HepG2 (cell line): ENCODE results near the gene ZNF414. TPM values are rescaled to one million over a fixed set of nuclear protein-coding genes. Genes with fewer than 3 reads are reported as not detected.

Source experiments
- ATF5 ChIP-seq: sonication (generic); formaldehyde crosslinking; IDR thresholded peaks from 2 replicates; pipeline ENCODE4 v1.4.0; 2020; ENCODE audit warnings: mild to moderate bottlenecking, low read depth, missing genetic modification reagents
- FOXK2 ChIP-seq: fragments of 450-650 bp; IDR thresholded peaks from 2 replicates; pipeline ENCODE4 v1.6.1; 2016
- HIVEP1 ChIP-seq: sonication (generic); formaldehyde crosslinking; IDR thresholded peaks from 2 replicates; pipeline ENCODE4 v1.4.0; 2020; ENCODE audit warnings: mild to moderate bottlenecking, missing genetic modification reagents
- NFKB2 ChIP-seq: sonication (generic); formaldehyde crosslinking; IDR thresholded peaks from 2 replicates; pipeline ENCODE4 v1.4.0; 2020; ENCODE audit warnings: missing genetic modification reagents, borderline replicate concordance
- NR2F6 ChIP-seq, 2 experiments: IDR thresholded peaks; 2 replicates each; pipeline ENCODE4 v1.6.1; 2016; ENCODE audit warnings: antibody characterized with exemption in 1 of 2, mild to moderate bottlenecking in 1 of 2
- ZNF275 ChIP-seq: sonication (generic); formaldehyde crosslinking; IDR thresholded peaks from 2 replicates; pipeline ENCODE4 v1.8.0; 2022; ENCODE audit warnings: missing genetic modification reagents, mild to moderate bottlenecking, inconsistent platforms, borderline replicate concordance
- ZNF562 ChIP-seq: sonication (generic); formaldehyde crosslinking; IDR thresholded peaks from 2 replicates; pipeline ENCODE4 v1.8.0; 2022; ENCODE audit warnings: missing genetic modification reagents, borderline replicate concordance
- ZNF598 ChIP-seq: sonication (generic); formaldehyde crosslinking; IDR thresholded peaks from 2 replicates; pipeline ENCODE4 v1.5.1; 2020; ENCODE audit warnings: mild to moderate bottlenecking, missing genetic modification reagents, borderline replicate concordance
- ZNF792 ChIP-seq: IDR thresholded peaks from 2 replicates; pipeline ENCODE4 v1.6.1; 2016
- polyA plus RNA-seq, 8 experiments: library from polyadenylated mRNA; depleted of rRNA in 3 of 8; stranded (reverse) in 7 of 8; unstranded in 1 of 8; fragments of >200 nt; fragmentation: Illumina TruSeq in 4 of 8; extraction: Trizol in 4 of 8; gene quantifications; 2 replicates each; pipeline versions ENCODE4 v1.2.1 to v1.2.3, GENCODE V29; 2011 to 2016; ENCODE audit warnings: low read depth in 4 of 8, missing spikeins in 1 of 8, mixed read lengths in 1 of 8; ENCODE audit not compliant: insufficient read depth in 1 of 8
- total RNA-seq, 5 experiments: library from RNA; depleted of rRNA; stranded (reverse); fragments of >200 nt; fragmentation: Illumina TruSeq; extraction: Trizol; gene quantifications; 2 replicates each; pipeline ENCODE4 v1.2.3, GENCODE V29; 2016; ENCODE audit warnings: low read depth in 1 of 5
- TF ChIP-seq, protein P1 (sequence below), 2 experiments: sonication (generic) in 1 of 2; formaldehyde crosslinking in 1 of 2; IDR thresholded peaks; 2 replicates each; pipeline versions ENCODE4 v1.6.1 to v1.9.0; 2014 to 2022; ENCODE audit warnings: antibody characterized with exemption in 1 of 2, borderline replicate concordance in 1 of 2, inconsistent platforms in 1 of 2, low read depth in 1 of 2, missing genetic modification reagents in 1 of 2
- TF ChIP-seq, protein P2 (sequence below): sonication (generic); formaldehyde crosslinking; conservative IDR thresholded peaks from 2 replicates; pipeline ENCODE4 v1.8.0; 2022; ENCODE audit warnings: missing genetic modification reagents
- TF ChIP-seq, protein P3 (sequence below): sonication (generic); formaldehyde crosslinking; IDR thresholded peaks from 2 replicates; pipeline ENCODE4 v1.5.0; 2020; ENCODE audit warnings: mild to moderate bottlenecking, missing genetic modification reagents, borderline replicate concordance

Gene ZNF414
- total and polyA plus RNA-seq, 2 of the 13 experiments (the other 11 are each of a cell fraction or from before 2014, with no cell fraction given), result 2.5 to 4.0 TPM

- TF ChIP-seq HIVEP1 (CRISPR knock-in tag) (no peak), ZNF792 (CRISPR knock-in tag) (no peak), FOXK2 (no peak), NR2F6 (IDR thresholded peaks at IDR 0.05) (no peak), NR2F6 (CRISPR knock-in tag; IDR thresholded peaks at IDR 0.05) (no peak), ATF5 (CRISPR knock-in tag) (no peak), ZNF275 (no peak), ZNF562 (CRISPR knock-in tag) (no peak), ZNF598 (CRISPR knock-in tag) (no peak), NFKB2 (CRISPR knock-in tag) (peak; percentile 91; the same call in 1 of the 2 replicates)
- TF ChIP-seq, protein P1, sequence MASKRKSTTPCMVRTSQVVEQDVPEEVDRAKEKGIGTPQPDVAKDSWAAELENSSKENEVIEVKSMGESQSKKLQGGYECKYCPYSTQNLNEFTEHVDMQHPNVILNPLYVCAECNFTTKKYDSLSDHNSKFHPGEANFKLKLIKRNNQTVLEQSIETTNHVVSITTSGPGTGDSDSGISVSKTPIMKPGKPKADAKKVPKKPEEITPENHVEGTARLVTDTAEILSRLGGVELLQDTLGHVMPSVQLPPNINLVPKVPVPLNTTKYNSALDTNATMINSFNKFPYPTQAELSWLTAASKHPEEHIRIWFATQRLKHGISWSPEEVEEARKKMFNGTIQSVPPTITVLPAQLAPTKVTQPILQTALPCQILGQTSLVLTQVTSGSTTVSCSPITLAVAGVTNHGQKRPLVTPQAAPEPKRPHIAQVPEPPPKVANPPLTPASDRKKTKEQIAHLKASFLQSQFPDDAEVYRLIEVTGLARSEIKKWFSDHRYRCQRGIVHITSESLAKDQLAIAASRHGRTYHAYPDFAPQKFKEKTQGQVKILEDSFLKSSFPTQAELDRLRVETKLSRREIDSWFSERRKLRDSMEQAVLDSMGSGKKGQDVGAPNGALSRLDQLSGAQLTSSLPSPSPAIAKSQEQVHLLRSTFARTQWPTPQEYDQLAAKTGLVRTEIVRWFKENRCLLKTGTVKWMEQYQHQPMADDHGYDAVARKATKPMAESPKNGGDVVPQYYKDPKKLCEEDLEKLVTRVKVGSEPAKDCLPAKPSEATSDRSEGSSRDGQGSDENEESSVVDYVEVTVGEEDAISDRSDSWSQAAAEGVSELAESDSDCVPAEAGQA (IDR thresholded peaks at IDR 0.05; ENCODE audit: low read depth), result no peak
- TF ChIP-seq, protein P1 (CRISPR knock-in tag; IDR thresholded peaks at IDR 0.05; ENCODE audit: borderline replicate concordance), result no peak
- TF ChIP-seq, protein P2, sequence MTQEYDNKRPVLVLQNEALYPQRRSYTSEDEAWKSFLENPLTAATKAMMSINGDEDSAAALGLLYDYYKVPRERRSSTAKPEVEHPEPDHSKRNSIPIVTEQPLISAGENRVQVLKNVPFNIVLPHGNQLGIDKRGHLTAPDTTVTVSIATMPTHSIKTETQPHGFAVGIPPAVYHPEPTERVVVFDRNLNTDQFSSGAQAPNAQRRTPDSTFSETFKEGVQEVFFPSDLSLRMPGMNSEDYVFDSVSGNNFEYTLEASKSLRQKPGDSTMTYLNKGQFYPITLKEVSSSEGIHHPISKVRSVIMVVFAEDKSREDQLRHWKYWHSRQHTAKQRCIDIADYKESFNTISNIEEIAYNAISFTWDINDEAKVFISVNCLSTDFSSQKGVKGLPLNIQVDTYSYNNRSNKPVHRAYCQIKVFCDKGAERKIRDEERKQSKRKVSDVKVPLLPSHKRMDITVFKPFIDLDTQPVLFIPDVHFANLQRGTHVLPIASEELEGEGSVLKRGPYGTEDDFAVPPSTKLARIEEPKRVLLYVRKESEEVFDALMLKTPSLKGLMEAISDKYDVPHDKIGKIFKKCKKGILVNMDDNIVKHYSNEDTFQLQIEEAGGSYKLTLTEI (CRISPR knock-in tag), result no peak
- TF ChIP-seq, protein P3, sequence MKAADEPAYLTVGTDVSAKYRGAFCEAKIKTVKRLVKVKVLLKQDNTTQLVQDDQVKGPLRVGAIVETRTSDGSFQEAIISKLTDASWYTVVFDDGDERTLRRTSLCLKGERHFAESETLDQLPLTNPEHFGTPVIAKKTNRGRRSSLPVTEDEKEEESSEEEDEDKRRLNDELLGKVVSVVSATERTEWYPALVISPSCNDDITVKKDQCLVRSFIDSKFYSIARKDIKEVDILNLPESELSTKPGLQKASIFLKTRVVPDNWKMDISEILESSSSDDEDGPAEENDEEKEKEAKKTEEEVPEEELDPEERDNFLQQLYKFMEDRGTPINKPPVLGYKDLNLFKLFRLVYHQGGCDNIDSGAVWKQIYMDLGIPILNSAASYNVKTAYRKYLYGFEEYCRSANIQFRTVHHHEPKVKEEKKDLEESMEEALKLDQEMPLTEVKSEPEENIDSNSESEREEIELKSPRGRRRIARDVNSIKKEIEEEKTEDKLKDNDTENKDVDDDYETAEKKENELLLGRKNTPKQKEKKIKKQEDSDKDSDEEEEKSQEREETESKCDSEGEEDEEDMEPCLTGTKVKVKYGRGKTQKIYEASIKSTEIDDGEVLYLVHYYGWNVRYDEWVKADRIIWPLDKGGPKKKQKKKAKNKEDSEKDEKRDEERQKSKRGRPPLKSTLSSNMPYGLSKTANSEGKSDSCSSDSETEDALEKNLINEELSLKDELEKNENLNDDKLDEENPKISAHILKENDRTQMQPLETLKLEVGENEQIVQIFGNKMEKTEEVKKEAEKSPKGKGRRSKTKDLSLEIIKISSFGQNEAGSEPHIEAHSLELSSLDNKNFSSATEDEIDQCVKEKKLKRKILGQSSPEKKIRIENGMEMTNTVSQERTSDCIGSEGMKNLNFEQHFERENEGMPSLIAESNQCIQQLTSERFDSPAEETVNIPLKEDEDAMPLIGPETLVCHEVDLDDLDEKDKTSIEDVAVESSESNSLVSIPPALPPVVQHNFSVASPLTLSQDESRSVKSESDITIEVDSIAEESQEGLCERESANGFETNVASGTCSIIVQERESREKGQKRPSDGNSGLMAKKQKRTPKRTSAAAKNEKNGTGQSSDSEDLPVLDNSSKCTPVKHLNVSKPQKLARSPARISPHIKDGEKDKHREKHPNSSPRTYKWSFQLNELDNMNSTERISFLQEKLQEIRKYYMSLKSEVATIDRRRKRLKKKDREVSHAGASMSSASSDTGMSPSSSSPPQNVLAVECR (CRISPR knock-in tag), result no peak; the same call in none of the 2 replicates
Measured at GRCh38 chr19:8526345-8527091, 12.6 kb upstream of the ZNF414 start (continued).
